Neural cell (in vitro differentiated cells): ENCODE measurements around the gene PCDHA4. TPM values are rescaled to one million over a fixed set of nuclear protein-coding genes. Genes with fewer than 3 reads are reported as not detected.
"Not testable (repeated sequence)": the region's sequence is repeated elsewhere in the genome, so short reads cannot be mapped to it uniquely, and the experiment has no call there.

Source experiments
- H2AFZ ChIP-seq: fragments of 200-600, 300-800 bp; sonication (generic), shearing (Covaris generic); 2 replicates; pipeline ENCODE4 v1.6.0; 2014; ENCODE audit warnings: low read depth, mild to moderate bottlenecking, antibody characterized with exemption, low read length, moderate library complexity
- H3F3A ChIP-seq: fragments of 200-600 bp; shearing (Covaris generic); 2 replicates; pipeline ENCODE4 v1.6.1; 2016; ENCODE audit warnings: mild to moderate bottlenecking, moderate library complexity, mixed read lengths, antibody characterized with exemption, low read length; ENCODE audit not compliant: insufficient read depth, poor library complexity, severe bottlenecking
- H3K27ac ChIP-seq: fragments of 200-600, 300-800 bp; sonication (generic), shearing (Covaris generic); 2 replicates; pipeline ENCODE4 v1.5.1; 2014; ENCODE audit warnings: mild to moderate bottlenecking, low read length, moderate library complexity
- H3K27me3 ChIP-seq: fragments of 300-800, 200-600 bp; sonication (generic), shearing (Covaris generic); 2 replicates; pipeline ENCODE4 v1.6.0; 2014; ENCODE audit warnings: mild to moderate bottlenecking, low read depth, low read length, moderate library complexity; ENCODE audit not compliant: insufficient read depth
- H3K36me3 ChIP-seq: fragments of 300-800, 200-600 bp; sonication (generic), shearing (Covaris generic); 2 replicates; pipeline ENCODE4 v1.5.1; 2014; ENCODE audit warnings: mild to moderate bottlenecking, antibody characterized with exemption, low read length, moderate library complexity; ENCODE audit not compliant: insufficient read depth
- H3K4me2 ChIP-seq: fragments of 300-800, 200-600 bp; sonication (generic), shearing (Covaris generic); 2 replicates; pipeline ENCODE4 v1.6.0; 2014; ENCODE audit warnings: mild to moderate bottlenecking, low read length
- H3K4me3 ChIP-seq: fragments of 300-800, 200-600 bp; sonication (generic), shearing (Covaris generic); 2 replicates; pipeline ENCODE4 v1.5.1; 2014; ENCODE audit warnings: mild to moderate bottlenecking, low read length, moderate library complexity
- H3K79me2 ChIP-seq: fragments of 200-600 bp; shearing (Covaris generic); replicated peaks from 2 replicates; pipeline ENCODE4 v1.6.0; 2014; ENCODE audit warnings: mild to moderate bottlenecking, low read length, moderate library complexity; ENCODE audit not compliant: insufficient read depth
- H3K9ac ChIP-seq: fragments of 300-800, 200-600 bp; sonication (generic), shearing (Covaris generic); 2 replicates; pipeline ENCODE4 v1.6.1; 2016; ENCODE audit warnings: mild to moderate bottlenecking, low read length, mixed read lengths
- H3K9me2 ChIP-seq: fragments of 200-600 bp; shearing (Covaris generic); 2 replicates; pipeline ENCODE4 v1.6.1; 2016; ENCODE audit warnings: mild to moderate bottlenecking, low read length, mixed read lengths; ENCODE audit not compliant: insufficient read depth
- H3K9me3 ChIP-seq: fragments of 200-600, 300-800 bp; sonication (generic), shearing (Covaris generic); 2 replicates; pipeline ENCODE4 v1.6.1; 2016; ENCODE audit warnings: mild to moderate bottlenecking, mixed run types, low read length, moderate library complexity, mixed read lengths
- H4K20me1 ChIP-seq: fragments of 200-600 bp; shearing (Covaris generic); 2 replicates; pipeline ENCODE4 v1.6.1; 2016; ENCODE audit warnings: mild to moderate bottlenecking, mixed run types; ENCODE audit not compliant: insufficient read depth
- EP300 ChIP-seq: fragments of 450-650 bp; conservative IDR thresholded peaks from 2 replicates; pipeline ENCODE4 v1.6.1; 2014; ENCODE audit warnings: antibody characterized with exemption, mild to moderate bottlenecking, moderate library complexity; ENCODE audit not compliant: poor library complexity, severe bottlenecking
- EZH2 ChIP-seq: fragments of 200-600, 300-800 bp; shearing (Covaris generic), sonication (generic); IDR thresholded peaks from 2 replicates; pipeline ENCODE4 v1.6.1; 2014; ENCODE audit warnings: antibody characterized with exemption, low read length, borderline replicate concordance, mild to moderate bottlenecking; ENCODE audit not compliant: insufficient read depth, poor library complexity, severe bottlenecking
- MXI1 ChIP-seq: fragments of 450-650 bp; conservative IDR thresholded peaks from 2 replicates; pipeline ENCODE4 v1.6.1; 2014; ENCODE audit warnings: antibody characterized with exemption, mild to moderate bottlenecking; ENCODE audit not compliant: poor library complexity, severe bottlenecking
- POLR2AphosphoS5 ChIP-seq: IDR thresholded peaks from 2 replicates; pipeline ENCODE4 v1.6.1; 2012
- RAD21 ChIP-seq: fragments of 450-650 bp; conservative IDR thresholded peaks from 2 replicates; pipeline ENCODE4 v1.6.1; 2014; ENCODE audit warnings: antibody characterized with exemption, mild to moderate bottlenecking, moderate library complexity
- SMC3 ChIP-seq: fragments of 450-650 bp; conservative IDR thresholded peaks from 2 replicates; pipeline ENCODE4 v1.6.1; 2014; ENCODE audit warnings: antibody characterized with exemption, mild to moderate bottlenecking, moderate library complexity; ENCODE audit not compliant: poor library complexity
- TAF1 ChIP-seq: IDR thresholded peaks from 2 replicates; pipeline ENCODE4 v1.6.1; 2012; ENCODE audit warnings: low read depth
- polyA plus RNA-seq: library from polyadenylated mRNA; depleted of rRNA; stranded (reverse); fragments of >200 nt; gene quantifications from 2 replicates; pipeline ENCODE4 v1.2.3, GENCODE V29; 2014
- TF ChIP-seq, protein P1 (sequence below): IDR thresholded peaks from 2 replicates; pipeline ENCODE4 v1.6.1; 2012; ENCODE audit warnings: borderline replicate concordance
- TF ChIP-seq, protein P2 (sequence below): fragments of 450-650 bp; IDR thresholded peaks from 2 replicates; pipeline ENCODE4 v1.5.1; 2014; ENCODE audit warnings: antibody characterized with exemption, mild to moderate bottlenecking, moderate library complexity; ENCODE audit not compliant: poor library complexity, severe bottlenecking

The PCDHA4 gene
- polyA plus RNA-seq, 1 donor from 2014 or later: 43.6 TPM

DNA sequence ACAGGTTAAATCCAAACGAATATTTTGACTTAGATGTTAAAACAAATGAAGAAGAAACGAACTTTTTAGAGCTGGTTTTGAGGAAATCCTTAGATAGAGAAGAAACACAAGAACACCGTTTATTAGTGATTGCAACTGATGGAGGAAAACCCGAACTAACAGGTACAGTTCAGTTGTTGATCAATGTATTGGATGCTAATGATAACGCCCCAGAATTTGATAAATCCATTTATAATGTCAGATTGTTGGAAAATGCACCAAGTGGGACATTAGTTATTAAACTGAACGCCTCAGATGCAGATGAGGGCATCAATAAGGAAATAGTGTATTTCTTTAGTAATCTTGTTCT, 15.4 kb downstream of the PCDHA4 start:
- TF ChIP-seq, protein P1, sequence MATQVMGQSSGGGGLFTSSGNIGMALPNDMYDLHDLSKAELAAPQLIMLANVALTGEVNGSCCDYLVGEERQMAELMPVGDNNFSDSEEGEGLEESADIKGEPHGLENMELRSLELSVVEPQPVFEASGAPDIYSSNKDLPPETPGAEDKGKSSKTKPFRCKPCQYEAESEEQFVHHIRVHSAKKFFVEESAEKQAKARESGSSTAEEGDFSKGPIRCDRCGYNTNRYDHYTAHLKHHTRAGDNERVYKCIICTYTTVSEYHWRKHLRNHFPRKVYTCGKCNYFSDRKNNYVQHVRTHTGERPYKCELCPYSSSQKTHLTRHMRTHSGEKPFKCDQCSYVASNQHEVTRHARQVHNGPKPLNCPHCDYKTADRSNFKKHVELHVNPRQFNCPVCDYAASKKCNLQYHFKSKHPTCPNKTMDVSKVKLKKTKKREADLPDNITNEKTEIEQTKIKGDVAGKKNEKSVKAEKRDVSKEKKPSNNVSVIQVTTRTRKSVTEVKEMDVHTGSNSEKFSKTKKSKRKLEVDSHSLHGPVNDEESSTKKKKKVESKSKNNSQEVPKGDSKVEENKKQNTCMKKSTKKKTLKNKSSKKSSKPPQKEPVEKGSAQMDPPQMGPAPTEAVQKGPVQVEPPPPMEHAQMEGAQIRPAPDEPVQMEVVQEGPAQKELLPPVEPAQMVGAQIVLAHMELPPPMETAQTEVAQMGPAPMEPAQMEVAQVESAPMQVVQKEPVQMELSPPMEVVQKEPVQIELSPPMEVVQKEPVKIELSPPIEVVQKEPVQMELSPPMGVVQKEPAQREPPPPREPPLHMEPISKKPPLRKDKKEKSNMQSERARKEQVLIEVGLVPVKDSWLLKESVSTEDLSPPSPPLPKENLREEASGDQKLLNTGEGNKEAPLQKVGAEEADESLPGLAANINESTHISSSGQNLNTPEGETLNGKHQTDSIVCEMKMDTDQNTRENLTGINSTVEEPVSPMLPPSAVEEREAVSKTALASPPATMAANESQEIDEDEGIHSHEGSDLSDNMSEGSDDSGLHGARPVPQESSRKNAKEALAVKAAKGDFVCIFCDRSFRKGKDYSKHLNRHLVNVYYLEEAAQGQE: no peak
- no peak for TF ChIP-seq POLR2AphosphoS5
- no peak overlapping the region for H2AFZ ChIP-seq
- H3K36me3 ChIP-seq: peaks cover 25% of the 10 kb centered on the region
- no peaks in the 10 kb centered on the region for H3F3A ChIP-seq
- no peaks in the 10 kb centered on the region for H3K9me2 ChIP-seq
- peaks cover 24% of the 10 kb centered on the region for H3K9me3 ChIP-seq
- no peaks in the 10 kb centered on the region for H3K27me3 ChIP-seq
- H3K79me2 ChIP-seq: peaks cover 57% of the 10 kb centered on the region
- H3K4me2 ChIP-seq: no peak overlapping the region
- no peaks in the 10 kb centered on the region for H4K20me1 ChIP-seq
- H3K4me3 ChIP-seq: no peak overlapping the region
- H3K27ac ChIP-seq: no peak overlapping the region
- H3K9ac ChIP-seq: no peak overlapping the region

DNA sequence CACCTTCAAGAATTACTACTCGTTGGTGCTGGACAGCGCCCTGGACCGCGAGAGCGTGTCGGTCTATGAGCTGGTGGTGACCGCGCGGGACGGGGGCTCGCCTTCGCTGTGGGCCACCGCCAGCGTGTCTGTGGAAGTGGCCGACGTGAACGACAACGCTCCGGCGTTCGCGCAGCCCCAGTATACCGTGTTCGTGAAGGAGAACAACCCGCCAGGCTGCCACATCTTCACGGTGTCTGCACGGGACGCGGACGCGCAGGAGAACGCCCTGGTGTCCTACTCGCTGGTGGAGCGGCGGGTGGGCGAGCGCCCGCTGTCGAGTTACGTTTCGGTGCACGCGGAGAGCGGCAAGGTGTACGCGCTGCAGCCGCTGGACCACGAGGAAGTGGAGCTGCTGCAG, 16.1 kb downstream of the PCDHA4 start:
- H3K9ac ChIP-seq, H3K27ac ChIP-seq, H3K4me3 ChIP-seq, H3F3A ChIP-seq, H4K20me1 ChIP-seq, H3K27me3 ChIP-seq, H2AFZ ChIP-seq, H3K4me2 ChIP-seq, H3K9me2 ChIP-seq: not testable (repeated sequence)
- Histone ChIP-seq H3K36me3 (peaks cover 25% of the 10 kb centered on the region), H3K79me2 (peaks cover 53% of the 10 kb centered on the region), H3K9me3 (peaks cover 24% of the 10 kb centered on the region)

DNA sequence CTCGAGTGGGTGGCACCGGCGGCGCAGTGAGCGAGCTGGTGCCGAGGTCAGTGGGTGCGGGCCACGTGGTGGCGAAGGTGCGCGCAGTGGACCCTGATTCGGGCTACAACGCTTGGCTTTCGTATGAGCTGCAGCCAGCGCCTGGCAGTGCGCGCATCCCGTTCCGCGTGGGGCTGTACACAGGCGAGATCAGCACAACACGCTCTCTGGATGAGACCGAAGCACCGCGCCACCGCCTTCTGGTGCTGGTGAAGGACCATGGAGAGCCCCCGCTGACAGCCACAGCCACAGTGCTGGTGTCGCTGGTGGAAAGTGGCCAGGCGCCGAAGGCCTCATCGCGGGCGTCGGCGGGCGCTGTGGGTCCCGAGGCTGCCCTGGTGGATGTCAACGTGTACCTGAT, 16.6 kb downstream of the PCDHA4 start:
- no peak for TF ChIP-seq EZH2
- no peak for TF ChIP-seq EP300
- TF ChIP-seq POLR2AphosphoS5: no peak
- TF ChIP-seq, protein P2, sequence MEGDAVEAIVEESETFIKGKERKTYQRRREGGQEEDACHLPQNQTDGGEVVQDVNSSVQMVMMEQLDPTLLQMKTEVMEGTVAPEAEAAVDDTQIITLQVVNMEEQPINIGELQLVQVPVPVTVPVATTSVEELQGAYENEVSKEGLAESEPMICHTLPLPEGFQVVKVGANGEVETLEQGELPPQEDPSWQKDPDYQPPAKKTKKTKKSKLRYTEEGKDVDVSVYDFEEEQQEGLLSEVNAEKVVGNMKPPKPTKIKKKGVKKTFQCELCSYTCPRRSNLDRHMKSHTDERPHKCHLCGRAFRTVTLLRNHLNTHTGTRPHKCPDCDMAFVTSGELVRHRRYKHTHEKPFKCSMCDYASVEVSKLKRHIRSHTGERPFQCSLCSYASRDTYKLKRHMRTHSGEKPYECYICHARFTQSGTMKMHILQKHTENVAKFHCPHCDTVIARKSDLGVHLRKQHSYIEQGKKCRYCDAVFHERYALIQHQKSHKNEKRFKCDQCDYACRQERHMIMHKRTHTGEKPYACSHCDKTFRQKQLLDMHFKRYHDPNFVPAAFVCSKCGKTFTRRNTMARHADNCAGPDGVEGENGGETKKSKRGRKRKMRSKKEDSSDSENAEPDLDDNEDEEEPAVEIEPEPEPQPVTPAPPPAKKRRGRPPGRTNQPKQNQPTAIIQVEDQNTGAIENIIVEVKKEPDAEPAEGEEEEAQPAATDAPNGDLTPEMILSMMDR: no peak
- no peak for TF ChIP-seq MXI1
- TF ChIP-seq TAF1: no peak
- TF ChIP-seq SMC3: no peak
- no peak for TF ChIP-seq RAD21
- TF ChIP-seq, protein P1: no peak
- H3K4me3 ChIP-seq: no peak overlapping the region
- H3K9me2 ChIP-seq: no peaks in the 10 kb centered on the region
- peaks cover 25% of the 10 kb centered on the region for H3K36me3 ChIP-seq
- peaks cover 27% of the 10 kb centered on the region for H3K9me3 ChIP-seq
- H3K27me3 ChIP-seq: no peaks in the 10 kb centered on the region
- peaks cover 48% of the 10 kb centered on the region for H3K79me2 ChIP-seq
- no peak overlapping the region for H3K9ac ChIP-seq
- H2AFZ ChIP-seq: no peak overlapping the region
- no peak overlapping the region for H3K4me2 ChIP-seq
- H3F3A ChIP-seq: no peaks in the 10 kb centered on the region
- H4K20me1 ChIP-seq: no peaks in the 10 kb centered on the region
- H3K27ac ChIP-seq: no peak overlapping the region
